Left cardiac atrium (tissue), 4 donors: ENCODE data around the gene CLEC5A. TPM values are rescaled to one million over a fixed set of nuclear protein-coding genes. Genes with fewer than 3 reads are reported as not detected.
"Not testable (repeated sequence)": the region's sequence is repeated elsewhere in the genome, so short reads cannot be mapped to it uniquely, and the experiment has no call there.

ENCODE experiments used
- ATAC-seq, 2 donors: fragments of 200-7000 bp; cut with Tn5 transposase; one replicate each; pipeline ENCODE4 v1.9.1; 2020; ENCODE audit warnings: mild to moderate bottlenecking in 2 of 2, moderate library complexity in 2 of 2
- DNase-seq: peaks from one replicate; pipeline ENCODE4 v3.0.0-alpha.2; 2020
- intact Hi-C, 2 donors: fragments of 100-400 bp; cut with DNase I; formaldehyde crosslinking; loops; one replicate each; pipeline versions ENCODE4 v1.14.1 to v1.15.1; 2022 to 2023
- long read RNA-seq: library from polyadenylated mRNA; unstranded; transcript quantifications from one replicate; pipeline ENCODE4 v2.0.0, GENCODE V29; 2021
- total RNA-seq, 2 donors: library from RNA; stranded (reverse); fragmentation: NEBNext Ultra II Directional; extraction: Animal tissue kit (Norgen Biotek cat#: 25700); gene quantifications; one replicate each; pipeline ENCODE4 v1.2.1, GENCODE V29; 2021
- donor health status: DM: no; HTN: yes; CAD: no.
- donor health status: DM: no; HTN: yes; CAD: no; lungs with severe emphysema.
- donor health status: DM: yes; HTN: yes; CAD: no.
- donor health status: Dilated cardiomyopathy.

The CLEC5A gene
- total RNA-seq = 1 to 10 TPM in 1 of 2 donors, under 1 TPM in 1; 0.12 to 1.4 TPM
- long read RNA-seq = 0 reads

DNA sequence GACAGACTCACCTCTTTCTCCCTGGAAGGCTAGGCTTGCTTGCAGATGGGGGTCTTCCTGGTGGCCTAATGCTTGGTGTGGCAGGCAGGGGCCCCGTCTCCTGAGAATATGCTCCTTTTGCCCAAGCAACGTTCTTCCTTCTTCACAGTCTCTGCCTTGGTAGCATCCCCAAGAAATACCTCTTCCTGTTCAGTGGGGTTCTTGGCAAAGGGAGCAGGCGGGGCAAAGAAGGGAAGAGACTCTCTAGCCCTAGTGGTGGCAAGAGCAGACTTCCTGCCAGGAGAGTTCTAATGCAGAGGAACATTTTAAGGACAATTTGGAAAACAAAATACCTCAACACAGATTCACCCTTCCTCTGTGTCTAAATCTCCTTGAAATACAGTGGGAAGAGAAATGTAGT, at the start of gene CLEC5A:
Gene CLEC5A, minus strand, starts transcription at position 179 of the 400 bp plus-strand sequence. CDS start 682 bp downstream, outside the sequence.
- intact Hi-C loops = no loop called here
- no peak for ATAC-seq
- DNase-seq = no peak

DNA sequence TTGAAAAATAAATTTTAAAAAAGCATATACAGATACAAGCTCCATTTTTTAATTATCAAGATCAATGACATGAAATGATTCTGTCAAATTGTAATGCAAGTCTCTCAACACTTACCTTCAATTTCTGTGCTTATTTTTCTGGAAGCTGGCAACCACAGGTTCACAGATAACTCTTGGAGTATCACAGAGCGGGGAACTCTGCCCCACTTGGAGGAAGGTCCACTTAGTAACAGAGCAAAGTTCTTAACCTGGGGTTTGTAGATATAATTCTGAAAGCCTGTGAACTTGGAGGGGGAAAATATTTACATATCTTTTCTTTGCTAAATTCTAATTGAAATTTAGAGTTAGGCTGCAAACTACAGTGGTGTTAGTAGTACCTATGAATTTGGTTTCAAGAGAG, 46.6 kb upstream of the CLEC5A start:
- ATAC-seq = no peak
- no peak for DNase-seq
- intact Hi-C loops = no loop called here

DNA sequence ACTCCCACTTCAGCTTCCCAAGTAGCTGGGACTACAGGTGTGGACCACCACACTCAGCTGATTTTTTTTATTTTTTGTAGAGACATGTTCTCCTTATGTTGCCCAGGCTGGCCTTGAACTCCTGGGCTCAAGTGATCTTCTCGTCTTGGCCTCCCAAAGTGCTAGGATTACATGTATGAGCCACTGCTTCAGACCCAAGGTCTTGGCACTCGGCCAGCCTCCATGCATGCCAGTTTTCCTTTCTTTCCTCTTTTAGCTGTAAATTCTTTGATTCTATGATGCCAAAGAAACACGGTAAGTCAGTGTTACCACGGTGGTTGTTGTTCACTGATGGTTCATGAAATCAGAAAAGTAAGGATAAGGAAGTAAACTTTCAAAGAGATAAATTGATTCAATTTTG, 45.9 kb upstream of the CLEC5A start:
- ATAC-seq (no peak), DNase-seq (no peak)
- intact Hi-C loops = no loop called here

DNA sequence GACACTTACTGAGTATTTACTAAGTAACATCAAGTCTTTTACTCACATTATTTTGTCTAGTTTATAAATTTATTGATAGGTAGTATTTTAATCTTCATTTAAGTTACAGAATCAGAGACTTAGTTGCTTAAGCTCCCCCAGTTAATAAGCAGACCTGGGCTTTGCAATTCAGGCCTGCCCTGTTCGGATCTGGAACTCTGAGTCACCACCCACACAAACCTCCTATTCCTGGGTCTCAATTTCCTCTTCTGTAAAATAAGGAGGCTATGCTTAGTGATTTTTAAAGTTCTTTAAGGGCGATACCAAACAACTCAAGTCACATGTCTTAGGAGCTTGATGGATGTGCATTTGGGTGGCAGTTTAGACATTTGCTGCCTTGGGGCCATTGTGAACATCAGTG, 45.4 kb upstream of the CLEC5A start:
- no peak for ATAC-seq
- intact Hi-C loops = no loop called here
- DNase-seq = no peak

DNA sequence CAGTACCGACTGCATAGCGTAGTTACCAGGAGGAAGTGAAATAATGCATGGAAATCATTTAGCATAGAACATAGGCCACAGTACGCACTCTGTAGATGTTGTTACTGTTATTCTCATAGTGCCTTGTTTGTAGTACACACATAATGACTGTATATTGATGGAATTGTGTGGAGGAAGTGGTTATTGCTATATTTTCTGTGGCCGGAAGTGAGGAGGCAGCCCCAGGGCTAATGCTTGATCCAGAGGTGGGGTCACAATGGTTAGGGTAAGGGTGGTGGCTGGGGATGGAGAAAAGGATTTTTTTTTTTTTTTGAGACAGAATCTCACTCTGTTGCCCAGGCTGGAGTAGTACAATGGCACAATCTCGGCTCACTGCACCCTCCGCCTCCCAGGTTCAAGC, 44.4 kb upstream of the CLEC5A start:
- ATAC-seq (no peak), DNase-seq (no peak)
- intact Hi-C loops = no loop called here

DNA sequence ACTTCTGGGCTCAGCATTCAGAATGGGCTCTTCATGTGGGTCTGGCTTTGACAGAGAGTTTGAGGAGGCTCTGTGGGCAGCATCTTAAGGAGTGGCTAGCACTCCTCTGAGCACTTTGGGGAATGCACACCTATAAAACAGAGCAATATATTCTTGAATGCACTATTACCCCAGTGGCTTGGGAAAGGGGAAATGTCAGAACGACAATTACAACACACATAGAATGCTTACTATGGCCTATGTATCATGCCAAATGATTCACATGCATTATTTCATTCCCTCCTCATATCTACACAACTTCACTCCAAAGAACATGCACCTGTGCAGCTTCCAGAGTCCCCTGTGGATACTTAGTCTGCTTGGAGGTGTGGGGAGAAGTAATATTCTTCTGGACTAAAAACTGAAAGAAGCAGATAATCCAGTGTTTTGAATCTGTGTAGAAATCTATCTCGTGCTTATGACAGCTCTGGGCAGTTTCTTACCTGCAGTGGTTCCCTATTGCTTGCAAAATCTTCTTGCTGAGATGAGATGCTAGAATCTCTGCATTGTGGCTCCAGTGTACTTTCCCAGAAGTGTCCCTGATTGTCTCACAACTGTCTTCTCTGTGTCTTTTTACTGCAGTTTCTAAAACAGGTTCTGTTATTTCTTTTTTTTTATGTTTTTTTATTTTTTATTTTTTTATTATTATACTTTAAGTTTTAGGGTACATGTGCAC, 43.4 kb upstream of the CLEC5A start:
- intact Hi-C loops = no loop called here
- no peak for ATAC-seq
- no peak for DNase-seq

DNA sequence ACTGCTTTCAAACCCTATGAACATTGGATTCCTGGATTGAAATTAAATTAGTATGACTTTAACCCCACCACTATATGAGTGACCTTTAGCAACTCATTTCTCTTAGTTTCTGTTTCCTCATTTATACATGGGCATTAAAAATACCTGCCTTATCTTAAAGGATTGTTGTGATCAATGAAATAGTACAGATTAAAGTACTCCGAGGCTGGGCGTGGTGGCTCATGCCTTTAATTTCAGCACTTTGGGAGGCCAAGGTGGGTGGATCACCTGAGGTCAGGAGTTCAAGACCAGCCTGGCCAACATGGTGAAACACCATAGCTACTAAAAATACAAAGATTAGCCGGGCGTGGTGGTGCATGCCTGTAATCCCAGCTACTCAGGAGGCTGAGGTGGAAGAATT, 41.0 kb upstream of the CLEC5A start:
- ATAC-seq, intact Hi-C loops, DNase-seq: not testable (repeated sequence)

DNA sequence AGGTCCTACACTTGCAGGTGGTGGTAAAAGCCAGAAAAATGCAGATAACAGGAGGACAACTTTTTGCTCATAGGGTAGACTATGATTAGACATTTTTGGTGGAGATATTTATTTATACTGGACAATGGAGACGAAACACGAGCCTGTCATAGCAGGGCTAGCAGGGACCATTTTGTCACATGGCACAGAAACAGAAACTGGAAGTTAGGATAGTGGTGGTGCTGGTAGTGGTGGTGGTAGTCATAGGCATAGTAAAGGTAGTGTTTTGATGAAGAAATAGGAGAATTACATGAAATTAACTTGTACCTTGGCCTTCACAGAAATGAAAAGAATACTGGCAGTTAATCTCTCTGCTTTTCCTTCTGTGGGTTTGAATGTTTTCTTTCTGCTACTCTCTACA, 40.1 kb upstream of the CLEC5A start:
- intact Hi-C loops = no loop called here
- DNase-seq = no peak
- no peak for ATAC-seq

DNA sequence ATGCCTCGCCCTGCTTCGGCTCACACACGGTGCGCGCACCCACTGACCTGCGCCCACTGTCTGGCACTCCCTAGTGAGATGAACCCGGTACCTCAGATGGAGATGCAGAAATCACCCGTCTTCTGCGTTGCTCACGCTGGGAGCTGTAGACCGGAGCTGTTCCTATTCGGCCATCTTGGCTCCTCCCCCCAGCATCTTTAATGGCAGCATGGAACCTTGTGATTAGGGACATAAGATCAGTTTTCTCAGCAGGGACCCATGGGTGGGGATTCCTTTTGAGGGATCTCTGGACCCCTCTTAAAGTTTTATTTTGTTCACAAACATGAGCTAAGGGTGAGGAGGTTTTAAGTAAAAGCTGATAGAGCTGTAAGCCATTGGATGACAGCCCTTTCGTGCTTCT, 39.2 kb upstream of the CLEC5A start:
- DNase-seq, ATAC-seq, intact Hi-C loops: not testable (repeated sequence)

DNA sequence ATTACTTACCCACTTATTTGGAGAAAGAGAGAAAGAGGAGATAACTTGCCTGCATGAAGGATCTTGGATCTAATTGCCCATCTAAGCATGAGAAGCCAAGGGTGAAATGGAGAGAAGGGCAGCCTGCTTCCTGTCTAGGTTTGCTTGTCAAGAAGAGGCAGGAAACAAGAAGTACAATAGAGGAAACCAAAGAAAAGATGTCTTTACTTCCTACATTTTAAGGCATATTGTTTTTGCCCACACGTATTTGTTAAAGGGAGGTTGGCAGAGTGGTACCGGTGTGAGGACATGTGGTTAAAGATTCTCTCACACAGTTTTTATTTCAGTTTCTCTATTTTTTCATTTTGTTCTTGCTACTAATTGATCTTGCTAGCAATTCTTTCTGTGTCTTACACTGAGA, 32.8 kb upstream of the CLEC5A start:
- intact Hi-C loops = loop anchor here (5.0 to 10.0 kb wide), 2 partner anchors 205 to 208 kb away; no protein-coding TSS in a partner anchor
- ATAC-seq (no peak), DNase-seq (no peak)

DNA sequence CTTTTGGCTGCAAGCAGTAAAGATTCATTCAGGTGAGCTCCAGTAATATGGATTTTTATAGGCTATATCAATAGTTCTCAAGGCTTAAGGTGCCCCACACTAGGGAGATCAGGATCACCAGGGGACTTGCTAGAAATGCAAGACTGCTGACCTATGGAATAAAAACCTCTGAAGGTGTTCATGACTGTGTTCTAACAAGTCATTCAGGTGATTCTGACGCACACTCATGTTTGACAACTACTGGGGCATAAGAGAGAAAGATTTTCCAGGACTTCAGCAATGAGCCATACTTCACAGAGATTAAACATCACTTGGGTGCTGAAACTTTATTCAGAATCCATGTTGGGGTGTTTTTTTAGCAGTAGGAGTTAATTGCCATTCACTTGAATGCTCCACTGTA, 31.6 kb upstream of the CLEC5A start:
- ATAC-seq = no peak
- intact Hi-C loops = loop anchor here (5.0 to 10.0 kb wide), 2 partner anchors 206 to 209 kb away; no protein-coding TSS in a partner anchor

DNA sequence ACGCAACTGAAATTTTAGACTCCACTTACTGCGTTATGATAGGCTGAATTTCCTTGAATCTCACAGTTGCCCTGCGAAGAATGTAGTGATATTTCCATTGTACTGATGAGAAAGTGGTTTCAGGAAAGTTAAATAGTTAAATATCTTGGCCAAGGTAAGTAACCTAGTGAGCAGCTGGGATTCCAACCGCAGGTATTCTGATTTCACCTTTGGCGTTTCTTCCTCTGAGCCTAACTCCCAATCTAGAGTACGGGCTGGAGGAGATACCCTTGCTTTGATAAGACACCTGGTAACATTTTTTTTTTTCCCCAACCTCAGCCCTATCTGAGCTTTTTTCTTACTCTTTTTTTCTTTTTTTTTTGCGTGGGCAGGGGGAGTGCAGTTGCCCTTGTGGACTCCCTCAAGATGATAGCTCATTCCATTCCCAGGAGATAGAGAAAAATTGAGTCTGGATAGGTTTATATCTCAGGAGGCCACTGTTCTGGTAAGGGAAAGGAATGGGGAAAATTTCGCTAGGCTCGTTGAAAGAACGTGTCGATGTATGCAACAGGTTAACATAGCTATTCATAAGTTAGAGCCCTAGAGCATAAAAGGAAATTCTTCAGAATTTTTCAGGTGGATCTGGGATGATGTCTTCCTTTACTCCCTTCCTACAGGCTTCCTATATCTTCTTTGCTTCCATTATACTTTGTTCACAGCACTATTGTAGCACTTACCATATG, 29.9 kb upstream of the CLEC5A start:
- no peak for ATAC-seq
- intact Hi-C loops = loop anchor here (5.0 to 10.0 kb wide), 2 partner anchors 208 to 211 kb away; no protein-coding TSS in a partner anchor

More for the DNA sequence above, 31.6 kb upstream of the CLEC5A start:
- DNase-seq = no peak

DNA sequence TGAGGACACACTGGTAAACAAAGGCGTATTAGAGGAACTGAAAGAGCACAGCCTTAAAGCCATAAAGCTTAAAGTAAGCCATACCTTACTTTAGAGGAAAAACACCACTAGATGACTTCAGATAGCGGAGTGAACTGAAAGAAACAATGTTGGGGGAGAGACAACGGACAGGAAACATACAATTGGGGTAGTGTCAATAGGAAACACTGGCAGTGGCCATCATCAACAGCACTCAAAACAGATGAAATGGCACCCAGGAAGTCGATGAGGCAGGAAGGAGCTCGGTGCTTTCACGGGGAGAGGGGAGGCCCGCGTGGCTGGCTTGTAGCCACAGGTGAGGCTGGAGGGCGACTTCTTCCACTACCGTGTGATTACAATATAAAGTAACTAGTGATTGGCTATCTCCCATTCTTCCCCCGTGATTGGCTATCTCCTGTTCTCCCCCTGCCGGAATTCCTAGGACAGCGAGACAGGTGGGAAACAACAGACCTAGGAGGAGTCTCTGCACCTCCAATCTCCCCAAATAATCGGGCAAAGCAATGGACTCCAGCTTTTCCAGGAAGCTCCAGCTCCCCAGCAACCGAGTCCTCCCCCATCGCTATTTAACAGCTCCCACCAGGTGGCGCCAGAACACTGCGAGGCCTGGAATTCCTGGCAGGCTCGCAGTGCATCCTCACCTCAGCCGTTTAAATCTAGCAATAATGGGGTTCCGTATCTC, 29.2 kb upstream of the CLEC5A start:
- intact Hi-C loops = loop anchor here (5.0 to 10.0 kb wide), 2 partner anchors 209 to 211 kb away; no protein-coding TSS in a partner anchor
- peak; percentile 78 for DNase-seq
- ATAC-seq = peak; percentile 59 to 81

More for the DNA sequence above, 29.9 kb upstream of the CLEC5A start:
- DNase-seq = no peak

DNA sequence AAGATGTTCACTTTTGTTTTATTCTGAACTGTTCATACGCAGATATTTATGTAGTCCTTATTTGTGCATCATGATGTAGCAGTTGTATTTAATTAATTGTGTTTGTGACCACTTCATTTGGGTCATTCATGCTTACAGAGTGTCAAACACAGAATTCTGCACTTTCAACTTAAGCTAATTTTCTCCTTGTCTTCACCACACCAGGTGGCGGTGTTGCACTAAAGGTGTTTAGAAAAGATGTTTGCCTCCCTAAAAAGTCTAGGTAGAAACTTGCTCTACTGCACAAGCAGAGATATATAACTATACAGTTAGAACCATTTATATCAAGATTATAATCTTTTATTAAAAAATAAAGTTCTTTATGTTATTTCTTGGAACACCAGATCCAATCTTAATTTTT, 28.1 kb upstream of the CLEC5A start:
- ATAC-seq (no peak), DNase-seq (no peak)
- intact Hi-C loops = loop anchor here (5.0 to 10.0 kb wide), 2 partner anchors 210 to 212 kb away; no protein-coding TSS in a partner anchor

DNA sequence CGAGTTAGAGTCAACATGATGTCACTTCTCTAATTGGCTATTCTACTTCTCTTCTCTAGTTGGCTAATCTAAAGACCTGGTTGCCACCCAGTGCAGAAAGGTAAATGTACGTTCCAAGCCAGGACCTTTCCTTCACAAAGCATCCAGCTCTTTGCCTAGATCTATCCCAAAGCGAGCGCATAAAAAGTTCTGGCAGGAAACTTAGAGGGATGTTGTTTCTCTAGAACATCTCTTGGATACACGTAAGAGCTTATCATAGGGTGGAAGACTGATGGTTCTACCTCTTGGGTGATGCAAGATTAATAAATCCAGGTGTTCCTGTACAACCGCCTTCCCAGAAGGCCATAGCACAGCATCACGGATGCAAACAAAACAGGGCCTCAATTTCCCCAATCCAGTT, 26.9 kb upstream of the CLEC5A start, which contains the start of gene TAS2R38:
Gene TAS2R38, minus strand, starts transcription at position 101 of the 400 bp plus-strand sequence. Its CDS starts 84 bp downstream, at position 17.
- ATAC-seq = no peak
- DNase-seq = no peak
- intact Hi-C loops = loop anchor here in 1 of 2 donors (10.0 kb wide), 1 partner anchor 211 kb away; no protein-coding TSS in a partner anchor

DNA sequence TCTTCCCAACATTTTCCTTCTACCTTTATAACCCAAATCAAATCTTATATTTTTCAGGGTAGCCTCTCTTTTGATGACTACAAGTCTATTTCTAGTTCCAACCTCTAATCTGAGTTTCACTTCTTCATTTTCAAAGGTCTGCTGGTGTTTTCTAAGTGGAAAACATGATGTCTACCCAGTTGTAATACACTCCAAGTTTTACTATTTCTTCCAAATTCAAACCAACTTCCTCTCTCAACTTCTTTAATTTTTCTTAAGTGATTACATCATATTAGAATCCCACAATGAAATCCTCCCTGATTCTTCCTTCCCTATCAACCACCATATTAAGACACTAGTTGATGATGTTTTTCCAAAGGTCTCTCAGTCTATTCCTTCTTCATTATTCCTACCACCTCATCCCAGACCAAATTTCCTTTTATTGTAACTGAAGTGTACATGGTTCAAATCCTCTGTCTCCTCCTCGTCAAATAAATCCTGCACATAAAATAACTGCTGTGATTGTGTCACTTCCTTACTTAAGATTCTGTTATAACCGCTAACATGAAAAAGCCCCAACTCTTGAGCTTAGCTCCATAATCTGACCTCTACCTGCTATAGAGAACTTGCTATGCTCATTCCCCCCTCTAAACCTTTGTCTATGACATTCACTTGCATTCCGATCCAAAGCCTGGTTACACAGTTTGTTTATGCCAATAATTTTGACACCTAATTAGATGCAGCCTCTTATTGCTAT, 14.1 kb upstream of the CLEC5A start:
- DNase-seq (no peak), ATAC-seq (peak in 1 of 2 donors; percentile 30)
- intact Hi-C loops = no loop called here

DNA sequence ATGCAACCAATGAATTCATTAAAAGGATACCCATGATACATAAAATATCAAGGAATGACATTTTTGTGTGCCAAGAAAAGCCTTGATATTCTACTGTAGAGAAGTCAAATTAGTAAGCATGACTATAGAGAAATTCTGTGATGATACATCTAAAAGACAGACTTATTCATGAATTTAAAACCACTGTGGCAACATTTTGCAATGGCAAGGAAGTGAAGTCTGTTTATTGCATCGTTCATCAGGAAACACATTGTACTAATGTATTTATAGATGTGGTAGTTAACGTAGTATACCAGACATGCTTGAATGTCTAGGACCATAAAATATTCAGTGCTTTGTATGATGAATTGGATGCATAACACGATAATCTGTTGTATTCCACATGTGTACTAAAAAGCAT, 9.3 kb upstream of the CLEC5A start:
- DNase-seq = no peak
- intact Hi-C loops = no loop called here
- peak in 1 of 2 donors; percentile 33 for ATAC-seq

DNA sequence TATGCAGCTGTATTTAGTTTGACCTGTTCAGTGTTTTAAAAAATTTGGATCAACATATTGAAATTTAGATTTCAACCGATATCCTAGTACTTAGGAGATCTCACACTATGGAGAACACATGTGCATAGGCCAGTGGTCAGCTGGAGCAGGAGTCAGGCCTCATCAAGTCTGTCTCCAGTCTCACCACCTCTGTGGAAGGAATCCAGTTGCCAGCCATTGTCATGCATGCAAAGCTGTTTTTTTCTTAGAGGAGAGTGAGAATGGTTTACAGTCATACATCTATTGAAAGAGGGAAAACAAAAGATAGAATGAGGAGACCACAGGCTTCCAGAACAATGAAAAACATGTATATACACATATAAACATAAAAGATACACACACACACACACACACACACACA, 7.6 kb upstream of the CLEC5A start:
- ATAC-seq (no peak), DNase-seq (no peak)
- intact Hi-C loops = no loop called here

DNA sequence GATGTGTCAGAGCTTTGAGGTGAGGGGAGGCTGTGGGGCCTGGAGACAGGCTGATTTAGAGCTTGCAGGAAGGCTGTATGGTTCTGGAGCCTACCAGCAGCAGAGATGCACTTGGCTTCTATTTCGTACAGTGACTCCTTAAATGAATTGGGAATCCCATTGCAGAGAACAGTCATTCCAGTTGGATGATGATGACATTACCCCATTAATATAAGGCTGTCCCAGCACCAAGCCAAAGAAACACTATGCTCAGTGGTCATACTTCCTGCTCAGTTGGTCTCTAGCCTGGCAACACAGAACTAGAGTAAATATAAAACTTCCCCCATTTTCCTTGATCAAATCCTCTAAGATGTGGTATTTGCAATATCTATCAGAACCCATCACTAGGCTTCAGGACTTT, 5.7 kb upstream of the CLEC5A start:
- ATAC-seq (no peak), DNase-seq (no peak)
- intact Hi-C loops = no loop called here
